HG03280 (cell line): ENCODE data around the gene TENT5A.
A peak's percentile ranks its signal among the peaks of the same experiment; 100 is the strongest.
"Not testable (repeated sequence)": the region's sequence is repeated elsewhere in the genome, so short reads cannot be mapped to it uniquely, and the experiment has no call there.

ENCODE experiments used
- ATAC-seq: cut with Tn5 transposase; IDR thresholded peaks from one replicate; pipeline ENCODE4 v1.9.1; 2021; ENCODE audit warnings: mild to moderate bottlenecking, moderate library complexity; ENCODE audit not compliant: unreplicated experiment

The TENT5A gene

GRCh38 chr6:81751388-81752083 lies 945 bp downstream of the TENT5A start:
- no peak for ATAC-seq

- no peak for ATAC-seq
These were observed 1.6 kb downstream of the TENT5A start for GRCh38 chr6:81750681-81751387.

GRCh38 chr6:81750200-81750599 lies 2.3 kb downstream of the TENT5A start:
- no peak for ATAC-seq

- ATAC-seq = no peak
These were observed 2.8 kb downstream of the TENT5A start for GRCh38 chr6:81749707-81750106.

GRCh38 chr6:81748994-81749393 lies 3.5 kb downstream of the TENT5A start:
- no peak for ATAC-seq

- ATAC-seq = no peak
These were observed 5.2 kb downstream of the TENT5A start for GRCh38 chr6:81747327-81747726.

- ATAC-seq = no peak
These were observed 8.3 kb downstream of the TENT5A start for GRCh38 chr6:81744131-81744530.

- no peak for ATAC-seq
These were observed 8.8 kb downstream of the TENT5A start for GRCh38 chr6:81743649-81744048.

GRCh38 chr6:81741689-81742088 lies 10.8 kb downstream of the TENT5A start:
- no peak for ATAC-seq

GRCh38 chr6:81740591-81740990 lies 11.9 kb downstream of the TENT5A start:
- ATAC-seq = not testable (repeated sequence)

GRCh38 chr6:81739230-81740195 lies 13.0 kb downstream of the TENT5A start:
- ATAC-seq = no peak

- ATAC-seq = no peak
These were observed 16.1 kb downstream of the TENT5A start for GRCh38 chr6:81736428-81736827.

- ATAC-seq = no peak
These were observed 16.6 kb downstream of the TENT5A start for GRCh38 chr6:81735756-81736380.

GRCh38 chr6:81734500-81735150 lies 17.9 kb downstream of the TENT5A start:
- ATAC-seq = no peak

- no peak for ATAC-seq
These were observed 18.4 kb downstream of the TENT5A start for GRCh38 chr6:81734081-81734480.

GRCh38 chr6:81731814-81732213 lies 20.7 kb downstream of the TENT5A start:
- peak; percentile 37 for ATAC-seq

- ATAC-seq = peak; percentile 83
These were observed 24.5 kb downstream of the TENT5A start for GRCh38 chr6:81727876-81728517.

- no peak for ATAC-seq
These were observed 27.4 kb downstream of the TENT5A start for GRCh38 chr6:81725127-81725526.

- ATAC-seq = no peak
These were observed 29.8 kb downstream of the TENT5A start for GRCh38 chr6:81722506-81723223.
